Neuron (in vitro differentiated cells): ENCODE results near the gene SPN.
"Not testable (repeated sequence)": the region's sequence is repeated elsewhere in the genome, so short reads cannot be mapped to it uniquely, and the experiment has no call there.

Source experiments
- H2AFZ ChIP-seq: one replicate; pipeline ENCODE4 v1.6.1; 2013; ENCODE audit warnings: low read depth, mild to moderate bottlenecking, inconsistent platforms, low read length, moderate library complexity
- H3K27me3 ChIP-seq: one replicate; pipeline ENCODE4 v1.6.1; 2013; ENCODE audit warnings: low read length; ENCODE audit not compliant: insufficient read depth
- H3K36me3 ChIP-seq: one replicate; pipeline ENCODE4 v1.6.1; 2013; ENCODE audit warnings: low read length; ENCODE audit not compliant: insufficient read depth
- H3K4me1 ChIP-seq: one replicate; pipeline ENCODE4 v1.6.1; 2013; ENCODE audit warnings: low read length; ENCODE audit not compliant: insufficient read depth
- H3K4me3 ChIP-seq: 2 replicates; pipeline ENCODE4 v1.5.1; 2013; ENCODE audit warnings: mild to moderate bottlenecking, low read length, moderate library complexity
- H3K9me3 ChIP-seq: one replicate; pipeline ENCODE4 v1.6.1; 2013; ENCODE audit warnings: low read length

Gene SPN

GRCh38 chr16:29635902-29636301 is 27.1 kb upstream of the SPN start:
- not testable (repeated sequence) for H3K9me3 ChIP-seq, H3K27me3 ChIP-seq, H2AFZ ChIP-seq, H3K36me3 ChIP-seq, H3K4me1 ChIP-seq, H3K4me3 ChIP-seq

- not testable (repeated sequence) for H2AFZ ChIP-seq, H3K4me3 ChIP-seq, H3K36me3 ChIP-seq, H3K4me1 ChIP-seq, H3K27me3 ChIP-seq, H3K9me3 ChIP-seq
These were observed 26.7 kb upstream of the SPN start for GRCh38 chr16:29636368-29636767.

DNA sequence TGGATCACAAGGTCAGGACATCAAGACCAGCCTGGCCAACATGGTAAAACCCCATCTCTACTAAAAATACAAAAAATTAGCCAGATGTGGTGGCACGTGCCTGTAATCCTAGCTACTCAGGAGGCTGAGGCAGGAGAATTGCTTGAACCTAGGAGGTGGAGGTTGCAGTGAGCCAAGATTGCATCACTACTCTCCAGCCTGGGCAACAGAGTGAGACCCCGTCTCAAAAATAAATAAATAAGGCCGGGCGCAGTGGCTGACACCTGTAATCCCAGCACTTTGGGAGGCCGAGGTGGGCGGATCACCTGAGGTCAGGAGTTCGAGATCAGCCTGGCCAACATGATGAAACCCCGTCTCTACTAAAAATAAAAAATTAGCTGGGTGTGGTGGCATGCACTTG is 24.3 kb upstream of the SPN start:
- H3K4me1 ChIP-seq, H3K9me3 ChIP-seq, H3K36me3 ChIP-seq, H2AFZ ChIP-seq, H3K4me3 ChIP-seq, H3K27me3 ChIP-seq: not testable (repeated sequence)

DNA sequence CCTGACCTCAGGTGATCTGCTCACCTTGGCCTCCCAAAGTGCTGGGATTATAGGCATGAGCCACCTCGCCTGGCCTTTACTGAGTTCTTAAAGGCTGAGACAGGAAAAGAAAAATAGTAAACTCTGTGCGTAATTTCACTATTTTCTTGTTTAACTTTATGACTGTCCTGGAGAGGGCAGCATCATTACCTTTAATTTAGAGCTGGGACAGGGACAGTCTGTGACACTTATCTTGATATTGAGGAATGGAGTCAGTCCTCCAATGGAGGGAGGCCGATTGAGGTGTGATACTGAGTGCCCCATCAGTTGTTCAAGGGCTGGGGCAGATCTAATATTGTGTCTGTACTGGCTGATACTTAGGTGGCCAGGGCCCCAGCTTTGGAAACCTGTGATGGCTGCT is 21.5 kb upstream of the SPN start:
- Histone ChIP-seq H2AFZ (no peak overlapping the region), H3K27me3 (no peaks in the 10 kb centered on the region), H3K36me3 (no peaks in the 10 kb centered on the region), H3K9me3 (no peaks in the 10 kb centered on the region), H3K4me3 (no peak overlapping the region), H3K4me1 (no peaks in the 10 kb centered on the region)

- Histone ChIP-seq H3K36me3 (no peaks in the 10 kb centered on the region), H2AFZ (no peak overlapping the region), H3K4me1 (no peaks in the 10 kb centered on the region), H3K4me3 (no peak overlapping the region), H3K9me3 (no peaks in the 10 kb centered on the region), H3K27me3 (no peaks in the 10 kb centered on the region)
These were observed 19.5 kb upstream of the SPN start for GRCh38 chr16:29643596-29643995.

GRCh38 chr16:29644338-29644857 is 18.6 kb upstream of the SPN start:
- Histone ChIP-seq H3K36me3 (no peaks in the 10 kb centered on the region), H2AFZ (no peak overlapping the region), H3K4me3 (no peak overlapping the region), H3K27me3 (no peaks in the 10 kb centered on the region), H3K4me1 (no peaks in the 10 kb centered on the region), H3K9me3 (no peaks in the 10 kb centered on the region)

- Histone ChIP-seq H3K27me3 (no peaks in the 10 kb centered on the region), H2AFZ (no peak overlapping the region), H3K9me3 (no peaks in the 10 kb centered on the region), H3K36me3 (no peaks in the 10 kb centered on the region), H3K4me3 (no peak overlapping the region), H3K4me1 (no peaks in the 10 kb centered on the region)
These were observed 17.9 kb upstream of the SPN start for GRCh38 chr16:29644973-29645693.

- Histone ChIP-seq H3K4me3 (no peak overlapping the region), H3K9me3 (no peaks in the 10 kb centered on the region), H3K4me1 (no peaks in the 10 kb centered on the region), H3K27me3 (no peaks in the 10 kb centered on the region), H2AFZ (no peak overlapping the region), H3K36me3 (no peaks in the 10 kb centered on the region)
These were observed 17.3 kb upstream of the SPN start for GRCh38 chr16:29645694-29646187.

DNA sequence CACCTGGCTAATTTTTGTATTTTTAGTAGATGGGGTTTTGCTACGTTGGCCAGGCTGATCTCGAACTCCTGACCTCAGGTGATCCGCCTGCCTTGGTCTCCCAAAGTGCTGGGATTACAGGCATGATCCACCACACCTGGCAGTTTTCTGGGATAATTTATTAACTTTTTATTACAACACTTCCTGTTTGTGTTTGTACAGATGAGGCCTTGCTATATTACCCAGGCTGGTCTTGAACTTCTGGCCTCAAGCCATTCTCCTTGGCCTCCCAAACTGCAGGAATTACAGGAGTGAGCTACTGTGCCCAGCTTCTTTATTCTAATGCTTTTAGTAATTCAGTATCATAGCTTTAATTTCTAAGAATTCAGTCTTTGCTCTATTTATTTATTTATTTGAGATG is 16.1 kb upstream of the SPN start:
- Histone ChIP-seq H3K9me3 (no peaks in the 10 kb centered on the region), H3K4me3 (no peak overlapping the region), H2AFZ (no peak overlapping the region), H3K4me1 (no peaks in the 10 kb centered on the region), H3K36me3 (no peaks in the 10 kb centered on the region), H3K27me3 (no peaks in the 10 kb centered on the region)

DNA sequence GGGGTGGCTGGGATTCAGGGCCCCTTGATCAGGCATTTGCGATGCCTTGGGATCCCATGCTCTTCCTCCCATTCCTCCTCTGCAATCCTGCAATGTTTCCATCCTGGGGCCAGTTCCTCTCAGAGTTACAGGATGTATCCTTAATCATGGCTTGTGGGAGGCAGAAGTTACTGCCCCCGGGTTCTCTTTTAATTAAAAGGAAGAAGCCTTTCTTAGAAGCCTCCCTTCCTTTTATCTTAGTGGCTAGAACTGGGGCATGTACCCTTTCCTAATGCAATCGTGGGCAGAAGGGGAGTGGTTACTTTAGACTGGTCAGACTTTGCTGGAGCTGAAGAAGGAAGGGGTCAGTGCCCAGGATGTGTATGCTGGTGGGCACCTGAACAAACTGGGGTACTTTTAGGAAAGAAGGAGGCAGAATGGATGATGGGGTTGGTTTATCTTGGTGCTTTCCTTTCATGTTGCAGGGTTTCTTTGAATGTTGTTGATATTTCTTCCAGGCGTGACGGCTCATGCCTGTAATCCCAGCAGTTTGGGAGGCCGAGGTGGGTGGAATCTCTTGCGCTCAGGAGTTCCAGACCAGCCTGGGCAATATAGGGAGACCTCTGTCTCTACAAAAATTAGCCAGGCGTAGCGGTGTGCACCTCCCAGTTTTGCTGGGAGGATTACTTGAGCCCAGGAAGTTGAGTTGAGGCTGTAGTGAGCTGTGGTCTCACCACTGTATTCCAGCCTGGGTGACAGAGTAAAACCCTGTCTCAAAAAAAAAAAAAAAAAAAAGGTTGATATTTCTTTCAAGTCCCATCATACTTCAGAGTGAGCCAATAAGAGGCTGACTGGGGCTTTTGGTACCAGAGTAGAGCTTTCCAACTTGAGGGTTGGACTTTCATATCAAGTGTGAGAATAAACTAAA is 13.2 kb upstream of the SPN start:
- Histone ChIP-seq H3K9me3 (no peaks in the 10 kb centered on the region), H3K27me3 (no peaks in the 10 kb centered on the region), H3K4me3 (no peak overlapping the region), H3K36me3 (no peaks in the 10 kb centered on the region), H2AFZ (no peak overlapping the region), H3K4me1 (peaks cover 6% of the 10 kb centered on the region)

GRCh38 chr16:29650771-29651170 is 12.3 kb upstream of the SPN start:
- Histone ChIP-seq H3K36me3 (no peaks in the 10 kb centered on the region), H3K27me3 (no peaks in the 10 kb centered on the region), H3K9me3 (no peaks in the 10 kb centered on the region), H3K4me1 (peaks cover 6% of the 10 kb centered on the region), H2AFZ (no peak overlapping the region), H3K4me3 (no peak overlapping the region)

- Histone ChIP-seq H3K36me3 (no peaks in the 10 kb centered on the region), H3K4me3 (no peak overlapping the region), H3K27me3 (no peaks in the 10 kb centered on the region), H3K4me1 (peaks cover 6% of the 10 kb centered on the region), H3K9me3 (no peaks in the 10 kb centered on the region), H2AFZ (no peak overlapping the region)
These were observed 11.2 kb upstream of the SPN start for GRCh38 chr16:29651774-29652349.

DNA sequence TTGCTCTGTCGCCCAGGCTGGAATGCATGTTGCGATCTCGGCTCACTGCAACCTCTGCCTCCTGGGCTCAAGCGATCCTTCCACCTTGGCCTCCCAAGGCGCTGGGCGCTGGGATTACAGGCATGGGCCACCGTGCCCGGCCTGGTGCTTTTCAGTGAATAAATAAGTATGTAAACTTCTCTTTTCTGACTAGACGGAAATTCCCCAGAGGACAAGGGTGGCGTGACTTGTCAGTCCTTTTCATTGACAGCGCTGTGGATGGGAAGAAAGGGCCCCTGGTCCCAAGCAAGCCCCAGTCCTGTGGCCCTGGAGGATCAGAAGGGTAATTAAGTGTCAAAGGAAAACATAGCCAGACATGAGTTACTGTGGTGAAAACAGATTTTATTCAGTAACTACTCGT is 9.6 kb upstream of the SPN start:
- Histone ChIP-seq H3K27me3 (no peaks in the 10 kb centered on the region), H2AFZ (no peak overlapping the region), H3K9me3 (no peaks in the 10 kb centered on the region), H3K4me3 (no peak overlapping the region), H3K36me3 (no peaks in the 10 kb centered on the region), H3K4me1 (peaks cover 6% of the 10 kb centered on the region)
